Measurements from ENCODE around the gene MADCAM1.

Gene MADCAM1

DNA sequence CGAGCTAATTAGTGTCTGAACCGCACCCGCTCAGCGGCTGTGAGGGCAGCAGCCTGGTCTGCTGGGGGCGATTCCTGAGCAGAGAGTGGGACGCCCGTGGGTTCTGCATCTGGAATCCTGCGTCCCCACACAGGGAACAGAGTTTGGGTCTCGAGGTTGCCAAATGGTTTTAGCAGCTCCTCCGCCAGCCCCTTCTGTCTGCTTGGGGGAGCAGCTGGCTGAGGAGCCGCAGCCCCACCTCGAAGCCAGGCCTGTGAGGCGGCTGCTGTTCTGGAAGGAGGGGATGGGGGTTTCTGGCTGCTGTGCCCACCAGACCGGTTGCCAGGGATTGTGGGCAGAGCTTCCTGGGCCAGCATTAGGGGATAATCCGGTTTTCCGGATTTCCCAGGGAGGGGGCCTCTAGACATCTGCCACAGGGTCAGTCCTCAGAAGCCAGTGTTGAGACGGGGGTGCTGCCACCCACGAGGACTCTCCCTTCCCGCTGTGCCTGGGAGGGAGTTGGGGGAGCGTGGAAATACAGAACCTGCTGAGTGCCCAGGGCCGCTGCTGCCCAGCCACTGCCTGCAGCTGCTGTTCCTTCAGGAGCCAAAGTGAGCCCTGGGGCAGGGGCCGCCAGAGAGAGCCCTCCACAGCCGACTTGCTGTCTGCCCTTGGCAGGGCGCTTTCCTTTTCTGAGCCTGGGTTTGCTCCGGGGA lies 37.2 kb downstream of the MADCAM1 start:
- TF ChIP-seq CTCF (IDR thresholded peaks at IDR 0.05; ENCODE audit: insufficient read depth, low read length, poor library complexity, severe bottlenecking): no peak
- peak overlapping the region; percentile 92 for H3K4me3 ChIP-seq (replicated peaks; ENCODE audit: low read depth, low read length)
- DNase-seq (ENCODE audit: extremely low read depth, insufficient read length): no peak
- no peaks in the 10 kb centered on the region for H3K27me3 ChIP-seq (replicated peaks; ENCODE audit: control insufficient read depth, insufficient read depth, low read length)
- peaks cover 7% of the 10 kb centered on the region for H3K36me3 ChIP-seq (ENCODE audit: control insufficient read depth, insufficient read depth, low read length)

GRCh38 chr19:534088-534487 lies 37.8 kb downstream of the MADCAM1 start:
- peaks cover 7% of the 10 kb centered on the region for H3K36me3 ChIP-seq (ENCODE audit: control insufficient read depth, insufficient read depth, low read length)
- no peak overlapping the region for H3K4me3 ChIP-seq (replicated peaks; ENCODE audit: low read depth, low read length)
- H3K27me3 ChIP-seq (replicated peaks; ENCODE audit: control insufficient read depth, insufficient read depth, low read length): no peaks in the 10 kb centered on the region

GRCh38 chr19:535017-535835 lies 38.9 kb downstream of the MADCAM1 start:
- H3K36me3 ChIP-seq (ENCODE audit: control insufficient read depth, insufficient read depth, low read length): peaks cover 7% of the 10 kb centered on the region
- no peak overlapping the region for H3K4me3 ChIP-seq (replicated peaks; ENCODE audit: low read depth, low read length)
- H3K27me3 ChIP-seq (replicated peaks; ENCODE audit: control insufficient read depth, insufficient read depth, low read length): no peaks in the 10 kb centered on the region
- DNase-seq (ENCODE audit: extremely low read depth, insufficient read length): no peak
- TF ChIP-seq CTCF (IDR thresholded peaks at IDR 0.05; ENCODE audit: insufficient read depth, low read length, poor library complexity, severe bottlenecking): peak; percentile 9

More at GRCh38 chr19:534088-534487, 37.8 kb downstream of the MADCAM1 start:
- no peak for DNase-seq (ENCODE audit: extremely low read depth, insufficient read length)
- no peak for TF ChIP-seq CTCF (IDR thresholded peaks at IDR 0.05; ENCODE audit: insufficient read depth, low read length, poor library complexity, severe bottlenecking)

DNA sequence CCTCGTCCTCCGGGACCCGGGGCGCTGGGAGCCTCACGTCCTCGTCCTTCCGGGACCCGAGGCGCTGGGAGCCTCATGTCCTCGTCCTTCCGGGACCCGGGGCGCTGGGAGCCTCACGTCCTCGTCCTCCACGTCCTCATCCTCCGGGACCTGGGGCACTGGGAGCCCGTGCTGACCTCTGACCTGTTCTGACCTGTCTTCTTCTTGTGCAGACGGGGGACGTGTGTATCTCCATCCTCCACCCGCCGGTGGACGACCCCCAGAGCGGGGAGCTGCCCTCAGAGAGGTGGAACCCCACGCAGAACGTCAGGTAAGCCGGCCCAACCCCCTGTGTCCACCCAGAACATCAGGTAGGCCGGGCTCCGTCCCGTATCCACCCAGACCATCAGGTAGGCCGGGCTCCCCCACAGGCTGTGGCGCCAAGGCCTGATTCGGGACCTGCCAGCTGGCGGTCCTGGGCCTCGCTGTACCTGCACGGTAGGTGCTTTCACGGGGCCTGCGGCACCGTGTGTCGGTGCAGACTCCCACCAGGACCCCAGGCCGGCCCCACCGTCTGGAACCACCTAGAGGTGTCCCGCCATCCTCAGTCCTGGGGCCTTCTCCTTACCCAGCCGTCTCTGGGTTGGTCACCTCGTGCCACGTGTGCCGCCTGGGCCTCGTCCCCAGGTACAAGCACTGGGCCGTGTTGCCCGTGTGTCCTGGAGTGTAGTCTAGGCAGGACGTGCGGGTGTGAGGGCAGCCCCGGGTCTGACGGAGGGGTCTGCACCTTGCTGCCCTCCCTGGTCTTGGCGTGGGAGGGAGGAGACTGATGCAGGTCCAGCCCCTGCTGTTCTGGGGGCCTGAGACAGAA lies 40.0 kb downstream of the MADCAM1 start:
- DNase-seq (ENCODE audit: extremely low read depth, insufficient read length): no peak
- no peak for TF ChIP-seq CTCF (IDR thresholded peaks at IDR 0.05; ENCODE audit: insufficient read depth, low read length, poor library complexity, severe bottlenecking)
- H3K27me3 ChIP-seq (replicated peaks; ENCODE audit: control insufficient read depth, insufficient read depth, low read length): no peaks in the 10 kb centered on the region
- H3K4me3 ChIP-seq (replicated peaks; ENCODE audit: low read depth, low read length): no peak overlapping the region
- peaks cover 7% of the 10 kb centered on the region for H3K36me3 ChIP-seq (ENCODE audit: control insufficient read depth, insufficient read depth, low read length)

- no peak for TF ChIP-seq CTCF (IDR thresholded peaks at IDR 0.05; ENCODE audit: insufficient read depth, low read length, poor library complexity, severe bottlenecking)
- Histone ChIP-seq H3K4me3 (replicated peaks; ENCODE audit: low read depth, low read length) (no peak overlapping the region), H3K36me3 (ENCODE audit: control insufficient read depth, insufficient read depth, low read length) (peaks cover 9% of the 10 kb centered on the region), H3K27me3 (replicated peaks; ENCODE audit: control insufficient read depth, insufficient read depth, low read length) (no peaks in the 10 kb centered on the region)
- no peak for DNase-seq (ENCODE audit: extremely low read depth, insufficient read length)
Observed at GRCh38 chr19:536881-537404, 40.7 kb downstream of the MADCAM1 start.
